Neural progenitor cell (in vitro differentiated cells): ENCODE results near the gene GABRB1. TPM values are rescaled to one million over a fixed set of nuclear protein-coding genes. Genes with fewer than 3 reads are reported as not detected.
"Not testable (repeated sequence)": the region's sequence is repeated elsewhere in the genome, so short reads cannot be mapped to it uniquely, and the experiment has no call there.

Source experiments
- DNase-seq: peaks from one replicate; pipeline ENCODE4 v3.0.0-alpha.2; 2016; ENCODE audit warnings: low spot score
- H2AFZ ChIP-seq: fragments of 200-600 bp; sonication (generic); replicated peaks from 2 replicates; pipeline ENCODE4 v1.6.1; 2016; ENCODE audit warnings: antibody characterized with exemption
- H3F3A ChIP-seq: fragments of 200-600 bp; sonication (generic); 2 replicates; pipeline ENCODE4 v1.6.1; 2016; ENCODE audit warnings: antibody characterized with exemption, low read depth
- H3K27ac ChIP-seq: fragments of 200-600 bp; sonication (generic); 2 replicates; pipeline ENCODE4 v1.5.1; 2016; ENCODE audit warnings: mild to moderate bottlenecking
- H3K27me3 ChIP-seq: fragments of 200-600 bp; sonication (generic); 2 replicates; pipeline ENCODE4 v1.6.1; 2016; ENCODE audit warnings: mild to moderate bottlenecking, moderate library complexity
- H3K36me3 ChIP-seq: fragments of 200-600 bp; sonication (generic); 2 replicates; pipeline ENCODE4 v1.5.1; 2016
- H3K4me1 ChIP-seq: fragments of 200-600 bp; sonication (generic); 2 replicates; pipeline ENCODE4 v1.6.1; 2016; ENCODE audit warnings: mixed run types
- H3K4me2 ChIP-seq: fragments of 200-600 bp; sonication (generic); 2 replicates; pipeline ENCODE4 v1.6.1; 2016
- H3K4me3 ChIP-seq: fragments of 200-600 bp; sonication (generic); 2 replicates; pipeline ENCODE4 v1.5.1; 2016
- H3K79me2 ChIP-seq: fragments of 200-600 bp; sonication (generic); 2 replicates; pipeline ENCODE4 v1.6.1; 2016; ENCODE audit warnings: low read depth
- H3K9ac ChIP-seq: fragments of 200-600 bp; sonication (generic); 2 replicates; pipeline ENCODE4 v1.6.1; 2016
- H3K9me3 ChIP-seq: fragments of 200-600 bp; sonication (generic); 2 replicates; pipeline ENCODE4 v1.5.1; 2016; ENCODE audit warnings: low read depth
- H4K20me1 ChIP-seq: fragments of 200-600 bp; sonication (generic); 2 replicates; pipeline ENCODE4 v1.6.1; 2016; ENCODE audit warnings: low read depth
- H3K27ac Mint-ChIP-seq: 3 replicates; pipeline ENCODE4 v1.8.0; 2021; ENCODE audit warnings: mixed read lengths
- H3K27me3 Mint-ChIP-seq: 2 replicates; pipeline ENCODE4 v1.8.0; 2022; ENCODE audit warnings: low read depth, mild to moderate bottlenecking, inconsistent platforms, moderate library complexity, mixed read lengths; ENCODE audit not compliant: insufficient read depth
- H3K36me3 Mint-ChIP-seq: 3 replicates; pipeline ENCODE4 v1.8.0; 2021; ENCODE audit warnings: mixed read lengths
- H3K4me1 Mint-ChIP-seq: 3 replicates; pipeline ENCODE4 v1.8.0; 2021; ENCODE audit warnings: mixed read lengths
- H3K4me3 Mint-ChIP-seq: 3 replicates; pipeline ENCODE4 v1.8.0; 2021; ENCODE audit warnings: mild to moderate bottlenecking, moderate library complexity, mixed read lengths
- H3K9me3 Mint-ChIP-seq: 3 replicates; pipeline ENCODE4 v1.8.0; 2020; ENCODE audit warnings: mixed read lengths
- EZH2 ChIP-seq: fragments of 200-600 bp; sonication (generic); IDR thresholded peaks from 2 replicates; pipeline ENCODE4 v1.6.1; 2017; ENCODE audit warnings: antibody characterized with exemption, mild to moderate bottlenecking, moderate library complexity
- EZH2phosphoT487 ChIP-seq: fragments of 200-600 bp; sonication (generic); IDR thresholded peaks from 2 replicates; pipeline ENCODE4 v1.6.1; 2017; ENCODE audit warnings: antibody characterized with exemption
- total RNA-seq: library from RNA; depleted of rRNA; stranded (reverse); fragments of >200 nt; gene quantifications from 2 replicates; pipeline ENCODE4 v1.2.3, GENCODE V29; 2015; ENCODE audit warnings: low replicate concordance
- TF ChIP-seq, protein P1 (sequence below): fragments of 200-600 bp; sonication (generic); IDR thresholded peaks from 2 replicates; pipeline ENCODE4 v1.5.1; 2017; ENCODE audit warnings: antibody characterized with exemption, mild to moderate bottlenecking

The GABRB1 gene
- total RNA-seq, 1 donor from 2014 or later: not detected

DNA sequence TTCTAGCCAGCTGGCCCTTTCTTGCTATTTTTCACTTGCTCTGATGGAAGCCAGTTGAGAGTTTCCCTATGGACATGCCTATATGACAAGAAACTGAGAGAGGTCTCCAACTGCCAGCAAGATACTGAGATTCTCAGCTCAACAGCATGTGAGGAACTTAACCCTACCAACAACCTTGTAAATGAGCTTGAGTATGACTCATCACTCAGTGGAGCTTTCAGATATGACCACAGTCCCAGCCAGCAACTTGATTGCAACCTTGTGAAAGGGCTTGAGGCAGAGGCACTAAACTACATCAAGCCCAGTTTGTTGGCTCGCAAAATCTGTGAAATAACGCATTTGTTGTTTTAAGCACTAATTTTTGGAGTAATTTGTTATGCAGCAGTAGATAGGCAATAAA, 256.4 kb downstream of the GABRB1 start:
- no peak overlapping the region for H3K4me3 Mint-ChIP-seq
- H3K36me3 Mint-ChIP-seq: no peaks in the 10 kb centered on the region
- no peak overlapping the region for H3K27ac ChIP-seq
- H3K36me3 ChIP-seq: no peaks in the 10 kb centered on the region
- no peaks in the 10 kb centered on the region for H3K4me1 ChIP-seq
- H2AFZ ChIP-seq: no peak overlapping the region
- H3K79me2 ChIP-seq: no peaks in the 10 kb centered on the region
- no peaks in the 10 kb centered on the region for H4K20me1 ChIP-seq
- DNase-seq: no peak
- peaks cover 5% of the 10 kb centered on the region for H3K27me3 Mint-ChIP-seq
- TF ChIP-seq, protein P1, sequence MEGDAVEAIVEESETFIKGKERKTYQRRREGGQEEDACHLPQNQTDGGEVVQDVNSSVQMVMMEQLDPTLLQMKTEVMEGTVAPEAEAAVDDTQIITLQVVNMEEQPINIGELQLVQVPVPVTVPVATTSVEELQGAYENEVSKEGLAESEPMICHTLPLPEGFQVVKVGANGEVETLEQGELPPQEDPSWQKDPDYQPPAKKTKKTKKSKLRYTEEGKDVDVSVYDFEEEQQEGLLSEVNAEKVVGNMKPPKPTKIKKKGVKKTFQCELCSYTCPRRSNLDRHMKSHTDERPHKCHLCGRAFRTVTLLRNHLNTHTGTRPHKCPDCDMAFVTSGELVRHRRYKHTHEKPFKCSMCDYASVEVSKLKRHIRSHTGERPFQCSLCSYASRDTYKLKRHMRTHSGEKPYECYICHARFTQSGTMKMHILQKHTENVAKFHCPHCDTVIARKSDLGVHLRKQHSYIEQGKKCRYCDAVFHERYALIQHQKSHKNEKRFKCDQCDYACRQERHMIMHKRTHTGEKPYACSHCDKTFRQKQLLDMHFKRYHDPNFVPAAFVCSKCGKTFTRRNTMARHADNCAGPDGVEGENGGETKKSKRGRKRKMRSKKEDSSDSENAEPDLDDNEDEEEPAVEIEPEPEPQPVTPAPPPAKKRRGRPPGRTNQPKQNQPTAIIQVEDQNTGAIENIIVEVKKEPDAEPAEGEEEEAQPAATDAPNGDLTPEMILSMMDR: no peak
- no peak for TF ChIP-seq EZH2
- no peak for TF ChIP-seq EZH2phosphoT487
- no peak overlapping the region for H3K4me3 ChIP-seq
- H3K4me1 Mint-ChIP-seq: no peaks in the 10 kb centered on the region
- H3F3A ChIP-seq: no peaks in the 10 kb centered on the region
- no peaks in the 10 kb centered on the region for H3K27me3 ChIP-seq
- H3K27ac Mint-ChIP-seq: no peak overlapping the region
- no peaks in the 10 kb centered on the region for H3K9me3 ChIP-seq
- no peaks in the 10 kb centered on the region for H3K9me3 Mint-ChIP-seq
- no peak overlapping the region for H3K4me2 ChIP-seq
- no peak overlapping the region for H3K9ac ChIP-seq

DNA sequence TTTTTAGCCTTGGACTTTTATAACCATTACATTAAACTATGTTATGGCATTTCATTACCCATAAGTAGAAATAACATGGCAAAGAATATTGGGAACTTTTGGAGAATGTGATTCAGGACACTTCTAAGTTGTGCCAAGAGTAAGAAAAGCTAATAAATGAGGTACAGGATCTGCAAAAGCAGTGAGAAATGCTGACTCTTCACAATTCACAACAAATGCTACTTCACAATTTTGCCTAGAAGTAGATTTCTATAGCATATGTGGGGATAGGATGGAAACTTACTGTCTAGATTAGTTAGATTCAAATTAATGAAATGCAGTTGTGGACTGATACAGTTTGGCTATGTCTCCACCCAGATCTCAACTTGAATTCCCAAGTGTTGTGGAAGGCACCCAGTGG, 258.4 kb downstream of the GABRB1 start:
- no peak overlapping the region for H2AFZ ChIP-seq
- H3K27me3 ChIP-seq: no peaks in the 10 kb centered on the region
- TF ChIP-seq EZH2 (no peak), EZH2phosphoT487 (no peak)
- TF ChIP-seq, protein P1: no peak
- Mint-ChIP-seq H3K27me3 (peaks cover 2% of the 10 kb centered on the region), H3K4me3 (no peak overlapping the region), H3K36me3 (no peaks in the 10 kb centered on the region), H3K9me3 (peaks cover 2% of the 10 kb centered on the region), H3K27ac (no peak overlapping the region), H3K4me1 (no peaks in the 10 kb centered on the region)
- DNase-seq: no peak
- H3K9me3 ChIP-seq: no peaks in the 10 kb centered on the region
- no peaks in the 10 kb centered on the region for H3K79me2 ChIP-seq
- H3F3A ChIP-seq: no peaks in the 10 kb centered on the region
- no peak overlapping the region for H3K4me3 ChIP-seq
- no peaks in the 10 kb centered on the region for H4K20me1 ChIP-seq
- H3K27ac ChIP-seq: no peak overlapping the region
- H3K36me3 ChIP-seq: no peaks in the 10 kb centered on the region
- H3K4me2 ChIP-seq: no peak overlapping the region
- H3K4me1 ChIP-seq: no peaks in the 10 kb centered on the region
- H3K9ac ChIP-seq: no peak overlapping the region

DNA sequence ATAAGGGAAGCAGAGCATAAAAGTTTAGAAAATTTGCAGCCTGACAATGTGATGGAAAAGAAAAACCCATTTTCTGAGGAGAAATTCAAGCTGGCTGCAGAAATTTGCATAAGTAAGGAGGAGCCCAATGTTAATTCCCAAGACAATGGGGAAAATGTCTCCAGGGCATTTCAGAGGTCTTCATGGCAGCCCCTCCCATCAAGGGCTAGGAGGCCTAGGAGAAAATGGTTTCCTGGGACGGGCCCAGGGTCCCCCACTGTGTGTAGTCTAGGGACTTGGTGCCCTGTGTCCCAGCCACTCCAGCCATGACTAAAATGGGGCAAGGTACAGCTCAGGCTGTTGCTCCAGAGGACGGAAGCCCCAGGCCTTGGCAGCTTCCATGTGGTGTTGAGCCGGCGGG, 259.5 kb downstream of the GABRB1 start:
- H3K27me3 Mint-ChIP-seq, H3F3A ChIP-seq, H3K79me2 ChIP-seq, H3K27ac ChIP-seq, H3K4me3 ChIP-seq, H3K9ac ChIP-seq, H3K9me3 Mint-ChIP-seq, H3K4me1 ChIP-seq, H3K36me3 ChIP-seq, H3K27me3 ChIP-seq, H3K4me1 Mint-ChIP-seq, H2AFZ ChIP-seq, H4K20me1 ChIP-seq, DNase-seq, H3K27ac Mint-ChIP-seq, H3K4me2 ChIP-seq, H3K4me3 Mint-ChIP-seq, H3K9me3 ChIP-seq, H3K36me3 Mint-ChIP-seq: not testable (repeated sequence)

DNA sequence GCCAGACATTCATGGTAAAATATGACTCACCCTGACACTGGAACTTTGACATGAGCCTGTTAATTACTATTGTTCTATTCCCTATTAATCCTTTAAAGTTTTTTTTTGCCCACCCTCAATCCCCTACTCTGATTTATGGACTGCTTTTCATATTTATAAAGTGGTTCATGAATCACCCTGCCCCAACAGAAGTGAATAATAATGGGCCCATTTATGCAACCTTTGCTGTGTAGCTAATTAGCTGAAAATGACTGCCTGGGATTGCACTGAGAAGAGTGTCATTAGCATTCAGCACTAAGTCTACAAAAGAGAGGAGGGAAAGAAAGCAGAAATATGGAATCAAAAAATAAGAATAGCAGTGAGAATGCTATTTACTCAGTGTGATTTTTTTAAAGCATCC, 277.8 kb downstream of the GABRB1 start:
- H3K27ac ChIP-seq: no peak overlapping the region
- no peak overlapping the region for H3K9ac ChIP-seq
- Mint-ChIP-seq H3K4me3 (no peak overlapping the region), H3K27ac (no peak overlapping the region), H3K27me3 (no peaks in the 10 kb centered on the region), H3K4me1 (no peaks in the 10 kb centered on the region), H3K9me3 (no peaks in the 10 kb centered on the region), H3K36me3 (no peaks in the 10 kb centered on the region)
- H4K20me1 ChIP-seq: no peaks in the 10 kb centered on the region
- no peaks in the 10 kb centered on the region for H3K36me3 ChIP-seq
- no peaks in the 10 kb centered on the region for H3K79me2 ChIP-seq
- H3F3A ChIP-seq: no peaks in the 10 kb centered on the region
- no peaks in the 10 kb centered on the region for H3K4me1 ChIP-seq
- no peak overlapping the region for H2AFZ ChIP-seq
- no peak overlapping the region for H3K4me3 ChIP-seq
- H3K27me3 ChIP-seq: no peaks in the 10 kb centered on the region
- H3K9me3 ChIP-seq: no peaks in the 10 kb centered on the region
- TF ChIP-seq, protein P1: no peak
- TF ChIP-seq EZH2phosphoT487: no peak
- TF ChIP-seq EZH2: no peak
- no peak for DNase-seq
- H3K4me2 ChIP-seq: no peak overlapping the region
